Type B pancreatic cell (in vitro differentiated cells): ENCODE measurements around the gene ORM1. TPM values are rescaled to one million over a fixed set of nuclear protein-coding genes. Genes with fewer than 3 reads are reported as not detected.
A peak's percentile ranks its signal among the peaks of the same experiment; 100 is the strongest.

ENCODE experiments used
- DNase-seq: peaks from one replicate; pipeline ENCODE4 v3.0.0; 2021; ENCODE audit warnings: mixed read lengths; ENCODE audit not compliant: unreplicated experiment; ENCODE audit errors: extremely low spot score
- H3K27ac Mint-ChIP-seq: 2 replicates; pipeline ENCODE4 v1.8.0; 2021; ENCODE audit warnings: mild to moderate bottlenecking, mixed read lengths
- H3K27me3 Mint-ChIP-seq: 2 replicates; pipeline ENCODE4 v1.8.0; 2021; ENCODE audit warnings: mixed read lengths
- H3K36me3 Mint-ChIP-seq: 2 replicates; pipeline ENCODE4 v1.8.0; 2021; ENCODE audit warnings: mixed read lengths
- H3K4me1 Mint-ChIP-seq: one replicate; pipeline ENCODE4 v1.8.0; 2021; ENCODE audit warnings: mixed read lengths; ENCODE audit not compliant: unreplicated experiment
- H3K4me3 Mint-ChIP-seq: 2 replicates; pipeline ENCODE4 v1.8.0; 2021; ENCODE audit warnings: mild to moderate bottlenecking, mixed read lengths
- H3K9me3 Mint-ChIP-seq: 2 replicates; pipeline ENCODE4 v1.8.0; 2021; ENCODE audit warnings: mixed read lengths
- total RNA-seq: library from RNA; stranded (reverse); gene quantifications from 2 replicates; pipeline ENCODE4 v1.2.1, GENCODE V29; 2021; ENCODE audit warnings: low replicate concordance
- TF ChIP-seq, protein P1 (sequence below): fragments of 200-600 bp; sonication (generic); conservative IDR thresholded peaks from 2 replicates; pipeline ENCODE4 v1.5.0; 2021; ENCODE audit warnings: antibody characterized with exemption, mild to moderate bottlenecking

ORM1 gene
- total RNA-seq, 1 donor from 2014 or later: 0.65 TPM

DNA sequence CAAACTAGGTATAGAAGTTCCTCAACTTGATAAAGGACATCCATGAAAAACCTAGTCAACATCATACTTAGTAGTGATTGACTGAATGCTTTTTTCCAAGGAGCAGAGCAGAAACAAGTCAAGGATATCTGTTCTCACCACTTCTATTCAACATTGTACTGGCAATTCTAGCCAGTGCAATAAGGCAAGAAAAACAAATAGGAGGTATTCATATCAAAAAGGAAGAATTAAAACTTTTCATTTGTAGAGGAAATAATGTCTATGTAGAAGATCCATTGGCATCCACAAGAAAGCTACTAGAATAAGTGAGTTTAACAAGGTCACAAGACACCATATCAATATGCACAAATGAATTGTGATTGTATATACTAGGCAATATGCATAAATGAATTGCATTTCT lies 28.2 kb upstream of the ORM1 start:
- TF ChIP-seq, protein P1, sequence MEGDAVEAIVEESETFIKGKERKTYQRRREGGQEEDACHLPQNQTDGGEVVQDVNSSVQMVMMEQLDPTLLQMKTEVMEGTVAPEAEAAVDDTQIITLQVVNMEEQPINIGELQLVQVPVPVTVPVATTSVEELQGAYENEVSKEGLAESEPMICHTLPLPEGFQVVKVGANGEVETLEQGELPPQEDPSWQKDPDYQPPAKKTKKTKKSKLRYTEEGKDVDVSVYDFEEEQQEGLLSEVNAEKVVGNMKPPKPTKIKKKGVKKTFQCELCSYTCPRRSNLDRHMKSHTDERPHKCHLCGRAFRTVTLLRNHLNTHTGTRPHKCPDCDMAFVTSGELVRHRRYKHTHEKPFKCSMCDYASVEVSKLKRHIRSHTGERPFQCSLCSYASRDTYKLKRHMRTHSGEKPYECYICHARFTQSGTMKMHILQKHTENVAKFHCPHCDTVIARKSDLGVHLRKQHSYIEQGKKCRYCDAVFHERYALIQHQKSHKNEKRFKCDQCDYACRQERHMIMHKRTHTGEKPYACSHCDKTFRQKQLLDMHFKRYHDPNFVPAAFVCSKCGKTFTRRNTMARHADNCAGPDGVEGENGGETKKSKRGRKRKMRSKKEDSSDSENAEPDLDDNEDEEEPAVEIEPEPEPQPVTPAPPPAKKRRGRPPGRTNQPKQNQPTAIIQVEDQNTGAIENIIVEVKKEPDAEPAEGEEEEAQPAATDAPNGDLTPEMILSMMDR: no peak
- H3K36me3 Mint-ChIP-seq: peaks cover 44% of the 10 kb centered on the region
- DNase-seq: no peak
- H3K27me3 Mint-ChIP-seq: no peaks in the 10 kb centered on the region
- H3K4me1 Mint-ChIP-seq: peaks cover 9% of the 10 kb centered on the region
- H3K9me3 Mint-ChIP-seq: peaks cover 10% of the 10 kb centered on the region
- H3K27ac Mint-ChIP-seq: no peak overlapping the region
- no peak overlapping the region for H3K4me3 Mint-ChIP-seq

GRCh38 chr9:114296338-114296737 lies 26.6 kb upstream of the ORM1 start:
- Mint-ChIP-seq H3K4me1 (no peaks in the 10 kb centered on the region), H3K4me3 (no peak overlapping the region), H3K9me3 (peaks cover 10% of the 10 kb centered on the region), H3K27ac (no peak overlapping the region), H3K27me3 (no peaks in the 10 kb centered on the region), H3K36me3 (peaks cover 39% of the 10 kb centered on the region)
- TF ChIP-seq, protein P1: no peak
- DNase-seq: no peak

DNA sequence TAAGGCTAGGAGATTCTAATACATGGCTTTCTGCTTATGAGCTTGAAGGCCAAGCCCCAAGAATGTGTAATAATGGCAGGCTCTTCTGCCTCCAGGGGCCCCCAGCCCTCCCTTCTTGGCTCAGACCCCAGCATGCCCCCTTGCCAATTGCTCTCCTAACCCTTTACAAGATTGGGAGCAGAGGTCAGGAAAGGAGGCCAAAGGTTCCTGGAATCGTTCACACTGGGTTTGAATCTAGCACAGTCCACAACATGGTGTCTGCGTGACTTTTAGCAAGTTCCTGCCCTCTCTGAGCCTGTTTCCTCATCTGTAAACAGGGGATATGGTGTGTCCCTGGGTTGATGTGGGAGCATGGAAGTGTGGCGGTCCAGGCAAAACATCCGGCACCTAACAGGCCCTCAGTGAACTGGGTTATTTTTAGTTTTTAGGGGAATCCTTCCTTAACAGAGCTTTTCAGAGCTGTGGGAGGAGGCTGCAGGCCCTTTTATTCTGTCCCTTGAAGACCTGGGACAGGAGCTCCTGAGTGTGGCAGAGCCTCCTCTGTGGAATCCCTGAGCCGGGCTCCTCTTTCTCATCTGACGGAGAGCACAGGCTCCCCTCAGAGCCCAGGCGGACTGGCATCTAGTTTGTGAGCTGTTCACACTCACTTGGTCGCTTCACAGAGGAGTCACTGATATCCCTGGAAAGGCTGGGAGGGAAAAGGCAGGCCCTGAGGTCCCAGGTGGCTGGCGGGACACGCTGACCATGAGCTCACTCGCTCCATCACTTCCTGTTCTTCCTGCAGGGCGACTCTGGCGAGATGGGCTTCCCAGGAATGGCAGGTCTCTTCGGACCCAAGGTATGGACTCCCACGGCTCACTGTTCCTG lies 23.4 kb upstream of the ORM1 start:
- H3K4me3 Mint-ChIP-seq: no peak overlapping the region
- peaks cover 9% of the 10 kb centered on the region for H3K9me3 Mint-ChIP-seq
- TF ChIP-seq, protein P1: no peak
- peaks cover 25% of the 10 kb centered on the region for H3K36me3 Mint-ChIP-seq
- H3K27ac Mint-ChIP-seq: no peak overlapping the region
- no peaks in the 10 kb centered on the region for H3K27me3 Mint-ChIP-seq
- no peaks in the 10 kb centered on the region for H3K4me1 Mint-ChIP-seq
- peak; percentile 62 for DNase-seq

DNA sequence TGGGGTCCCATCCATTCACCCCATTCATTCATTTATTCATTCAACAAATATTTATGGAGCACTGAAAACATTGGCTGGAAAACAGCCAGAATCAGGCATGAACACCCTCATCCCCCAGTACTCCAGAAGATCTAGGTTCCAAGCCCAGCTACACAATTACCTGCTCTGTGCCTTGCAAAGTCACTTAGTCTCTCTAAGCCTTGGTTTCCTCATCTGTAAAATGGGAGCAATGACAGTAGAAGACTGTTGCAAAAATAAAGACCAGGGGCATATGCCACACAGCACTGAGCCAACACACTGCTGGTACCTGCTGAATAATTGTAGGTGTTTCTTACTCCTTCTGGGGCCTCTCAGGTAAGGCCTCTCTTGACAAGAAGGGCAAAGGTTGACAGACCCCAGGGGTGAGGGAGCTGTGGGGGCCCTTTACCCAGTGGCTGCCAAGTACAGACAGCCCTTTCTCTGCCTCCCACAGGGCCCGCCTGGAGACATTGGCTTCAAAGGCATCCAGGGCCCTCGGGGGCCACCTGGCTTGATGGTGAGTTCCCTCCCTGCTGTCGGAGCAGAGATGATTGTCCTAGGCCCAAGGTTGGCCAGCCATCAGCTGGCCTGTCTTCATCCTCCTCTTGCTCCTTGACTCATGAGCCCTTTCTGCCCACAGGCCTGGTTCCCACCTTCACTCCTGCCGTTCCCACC lies 22.6 kb upstream of the ORM1 start:
- no peaks in the 10 kb centered on the region for H3K4me1 Mint-ChIP-seq
- H3K4me3 Mint-ChIP-seq: no peak overlapping the region
- no peak for DNase-seq
- no peaks in the 10 kb centered on the region for H3K27me3 Mint-ChIP-seq
- H3K9me3 Mint-ChIP-seq: peaks cover under 1% of the 10 kb centered on the region
- H3K27ac Mint-ChIP-seq: no peak overlapping the region
- TF ChIP-seq, protein P1: no peak
- H3K36me3 Mint-ChIP-seq: peaks cover 17% of the 10 kb centered on the region

- TF ChIP-seq, protein P1: no peak
- peaks cover 4% of the 10 kb centered on the region for H3K4me1 Mint-ChIP-seq
- H3K4me3 Mint-ChIP-seq: no peak overlapping the region
- no peaks in the 10 kb centered on the region for H3K9me3 Mint-ChIP-seq
- DNase-seq: peak; percentile 59
- H3K27ac Mint-ChIP-seq: no peak overlapping the region
- no peaks in the 10 kb centered on the region for H3K27me3 Mint-ChIP-seq
- peaks cover 9% of the 10 kb centered on the region for H3K36me3 Mint-ChIP-seq
Measured at GRCh38 chr9:114300846-114301797, 21.8 kb upstream of the ORM1 start.
